T47D (cell line): ENCODE measurements around the gene GPSM1.

Source experiments
- DNase-seq, 2 experiments: peaks; one replicate each; pipeline versions ENCODE4 v3.0.0 to v3.0.0-alpha.2; 2011 to 2012; ENCODE audit warnings: low read depth in 1 of 2, low spot score in 1 of 2
- JUND ChIP-seq: IDR thresholded peaks from 2 replicates; pipeline ENCODE4 v1.6.1; 2012; ENCODE audit warnings: low read depth
- in situ Hi-C: cut with HindIII; loops from 2 replicates; pipeline ENCODE4 v1.10.0; 2016; ENCODE audit warnings: low sequenced_read_pairs, low pct_unique_long_range_greater_than_20kb

Gene GPSM1

DNA sequence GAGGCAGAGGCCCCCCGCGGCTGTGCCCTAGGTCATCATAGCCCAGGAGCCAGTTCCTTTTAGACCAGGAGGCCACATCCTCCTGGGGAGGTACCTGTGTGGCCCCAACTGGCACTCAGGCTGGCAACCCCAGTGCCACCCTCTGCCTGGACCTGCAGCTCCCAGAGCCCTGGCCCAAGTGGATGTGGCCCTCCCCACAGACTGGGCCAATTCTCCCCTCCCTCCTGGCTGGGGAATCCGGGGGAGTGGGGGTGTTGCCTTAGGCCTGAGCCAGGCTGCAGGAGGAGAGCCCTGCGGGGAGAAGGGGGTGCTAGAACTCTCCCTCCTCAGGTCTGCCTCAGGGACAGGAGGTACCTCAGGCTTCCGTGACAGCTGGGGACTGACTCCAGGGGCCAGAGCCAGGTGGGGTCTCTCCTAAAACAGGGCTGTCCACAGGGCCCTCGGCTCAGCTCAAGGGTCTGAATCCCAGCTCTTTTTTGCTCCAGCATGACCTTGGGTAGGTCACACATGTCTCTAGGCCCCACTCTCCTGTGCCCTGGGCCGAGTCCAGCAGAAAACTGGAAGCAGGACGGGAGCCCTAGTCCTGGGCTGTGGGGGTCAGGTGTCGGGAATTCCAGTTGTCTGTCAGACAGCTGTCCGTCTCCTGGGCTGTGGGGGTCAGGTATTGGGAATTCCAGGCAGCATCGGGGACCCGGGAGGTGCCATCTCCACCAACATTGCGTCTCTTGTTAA is 26.6 kb downstream of the GPSM1 start:
- in situ Hi-C loops, result no loop called here
- no peak for TF ChIP-seq JUND
- DNase-seq, result no peak

DNA sequence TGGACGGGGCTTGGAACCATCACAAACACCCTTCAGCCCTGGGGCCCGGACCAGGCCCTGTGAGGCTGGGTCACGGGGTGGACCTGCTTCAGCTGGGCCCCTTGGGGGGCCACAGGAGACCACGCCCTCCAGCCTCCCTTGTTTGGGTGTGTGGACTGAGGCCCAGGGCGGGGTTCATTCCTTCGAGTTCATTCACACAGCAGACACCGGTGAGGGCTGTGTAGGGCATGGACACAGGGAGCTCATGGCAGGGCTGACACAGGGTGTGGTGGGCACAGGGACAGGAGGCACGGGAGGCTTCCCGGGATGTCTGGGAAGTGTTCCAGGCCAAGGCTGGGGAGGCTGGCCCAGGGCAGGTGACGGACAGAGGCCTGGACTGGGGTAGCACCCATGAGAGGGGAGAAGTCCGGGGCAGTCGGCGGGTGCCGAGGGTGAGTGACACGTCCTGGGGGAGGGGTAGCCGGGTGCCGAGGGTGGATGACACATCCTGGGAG is 27.3 kb downstream of the GPSM1 start:
- no peak for DNase-seq
- in situ Hi-C loops, result no loop called here

DNA sequence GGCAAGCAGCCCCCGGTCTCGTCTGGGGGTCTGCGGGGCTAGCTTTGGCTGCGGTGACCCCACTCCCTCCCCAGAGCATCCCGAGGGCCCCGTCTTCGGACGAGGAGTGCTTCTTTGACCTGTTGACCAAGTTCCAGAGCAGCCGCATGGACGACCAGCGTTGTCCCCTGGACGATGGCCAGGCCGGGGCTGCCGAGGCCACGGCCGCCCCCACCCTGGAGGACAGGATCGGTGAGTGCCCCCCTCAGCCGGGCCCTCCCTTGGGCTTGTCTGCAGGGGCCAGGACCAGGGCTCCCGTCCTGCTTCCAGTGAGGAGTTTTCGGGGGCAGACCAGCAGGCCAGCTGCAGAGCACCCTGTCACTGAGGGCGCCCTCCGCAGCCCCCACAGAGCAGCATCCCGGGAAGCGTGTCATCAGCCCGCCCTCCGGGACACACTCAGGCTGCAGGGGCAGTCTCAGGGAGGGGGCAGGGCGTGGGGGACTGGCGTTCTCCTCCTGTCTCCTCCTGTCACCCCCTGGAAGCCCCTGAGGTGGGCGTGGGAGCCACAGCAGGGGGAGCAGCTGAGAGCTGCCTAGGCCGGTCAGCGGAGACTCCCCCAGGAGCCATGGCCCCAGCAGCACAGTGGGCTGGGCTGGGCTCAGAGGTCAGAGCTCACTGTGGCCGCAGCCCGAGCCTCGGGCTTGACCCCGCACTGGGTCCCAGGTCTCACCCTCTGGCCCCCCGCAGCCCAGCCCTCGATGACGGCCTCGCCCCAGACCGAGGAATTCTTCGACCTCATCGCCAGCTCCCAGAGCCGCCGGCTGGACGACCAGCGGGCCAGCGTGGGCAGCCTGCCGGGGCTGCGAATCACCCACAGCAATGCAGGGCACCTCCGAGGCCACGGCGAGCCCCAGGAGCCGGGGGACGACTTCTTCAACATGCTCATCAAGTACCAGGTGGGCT is 28.5 kb downstream of the GPSM1 start:
- in situ Hi-C loops, result no loop called here
- DNase-seq, result no peak
- TF ChIP-seq JUND, result no peak

More for the DNA sequence above, 27.3 kb downstream of the GPSM1 start:
- TF ChIP-seq JUND, result no peak

DNA sequence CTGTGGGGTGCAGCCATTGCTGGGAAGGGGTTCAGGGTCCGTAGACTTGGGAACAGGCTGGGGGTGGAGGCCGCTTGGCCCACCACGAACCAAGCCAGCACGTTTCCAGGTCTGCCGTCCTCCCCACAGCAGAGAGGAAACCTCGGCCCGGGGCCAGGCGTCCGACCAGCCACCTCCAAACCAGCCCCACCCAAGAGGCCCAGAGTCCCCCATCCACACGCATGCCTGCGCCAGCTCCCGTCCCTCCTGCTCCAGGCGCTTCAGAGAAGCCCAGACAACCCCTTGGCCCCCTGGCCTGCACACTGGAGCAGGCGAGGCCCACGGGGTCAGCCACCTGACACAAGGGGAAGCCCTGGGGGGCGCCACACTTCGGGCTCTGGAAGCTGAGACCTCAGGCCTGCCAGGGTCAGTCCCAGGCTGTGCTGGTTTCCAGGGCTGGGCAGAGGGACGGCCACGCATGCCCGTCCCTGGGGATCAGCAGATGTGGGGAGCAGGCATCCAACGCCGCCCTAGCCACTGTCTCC is 29.9 kb downstream of the GPSM1 start:
- in situ Hi-C loops, result no loop called here
- no peak for TF ChIP-seq JUND
- no peak for DNase-seq

DNA sequence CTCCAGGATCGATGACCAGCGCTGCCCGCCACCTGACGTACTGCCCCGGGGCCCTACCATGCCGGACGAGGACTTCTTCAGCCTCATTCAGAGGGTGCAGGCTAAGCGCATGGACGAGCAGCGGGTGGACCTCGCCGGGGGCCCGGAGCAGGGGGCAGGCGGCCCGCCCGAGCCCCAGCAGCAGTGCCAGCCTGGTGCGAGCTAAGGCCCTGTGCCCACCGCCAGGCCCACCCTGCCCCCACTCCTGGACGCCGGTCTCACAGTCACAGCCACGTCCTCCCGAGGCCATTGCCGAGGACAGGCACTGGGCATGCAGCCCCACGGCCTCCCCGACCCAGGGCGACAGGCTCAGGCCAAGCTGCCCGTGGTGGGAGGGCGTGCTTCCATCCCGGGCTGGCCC is 30.7 kb downstream of the GPSM1 start:
- TF ChIP-seq JUND, result no peak
- no peak for DNase-seq
- in situ Hi-C loops, result no loop called here

DNA sequence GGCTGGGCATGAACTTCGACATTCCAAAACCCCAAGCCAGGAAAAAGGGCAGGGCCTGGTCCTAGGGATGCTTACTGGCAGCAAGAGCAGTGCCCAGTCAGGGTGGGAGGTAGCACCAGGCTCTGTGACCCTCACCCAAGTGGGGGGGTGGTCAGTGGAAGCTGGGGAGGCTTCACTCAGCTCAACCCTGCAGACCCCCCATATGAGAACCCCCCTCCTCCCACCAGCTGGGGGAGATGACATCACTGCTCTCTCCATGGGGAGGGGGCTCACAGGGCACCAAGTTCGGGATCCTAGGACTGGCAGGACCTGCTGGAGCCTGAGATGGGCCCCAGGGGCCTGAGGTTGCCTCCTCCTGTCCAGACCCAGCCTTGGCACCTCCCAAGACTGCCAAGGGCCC is 31.5 kb downstream of the GPSM1 start:
- TF ChIP-seq JUND, result no peak
- no peak for DNase-seq
- in situ Hi-C loops, result no loop called here

DNA sequence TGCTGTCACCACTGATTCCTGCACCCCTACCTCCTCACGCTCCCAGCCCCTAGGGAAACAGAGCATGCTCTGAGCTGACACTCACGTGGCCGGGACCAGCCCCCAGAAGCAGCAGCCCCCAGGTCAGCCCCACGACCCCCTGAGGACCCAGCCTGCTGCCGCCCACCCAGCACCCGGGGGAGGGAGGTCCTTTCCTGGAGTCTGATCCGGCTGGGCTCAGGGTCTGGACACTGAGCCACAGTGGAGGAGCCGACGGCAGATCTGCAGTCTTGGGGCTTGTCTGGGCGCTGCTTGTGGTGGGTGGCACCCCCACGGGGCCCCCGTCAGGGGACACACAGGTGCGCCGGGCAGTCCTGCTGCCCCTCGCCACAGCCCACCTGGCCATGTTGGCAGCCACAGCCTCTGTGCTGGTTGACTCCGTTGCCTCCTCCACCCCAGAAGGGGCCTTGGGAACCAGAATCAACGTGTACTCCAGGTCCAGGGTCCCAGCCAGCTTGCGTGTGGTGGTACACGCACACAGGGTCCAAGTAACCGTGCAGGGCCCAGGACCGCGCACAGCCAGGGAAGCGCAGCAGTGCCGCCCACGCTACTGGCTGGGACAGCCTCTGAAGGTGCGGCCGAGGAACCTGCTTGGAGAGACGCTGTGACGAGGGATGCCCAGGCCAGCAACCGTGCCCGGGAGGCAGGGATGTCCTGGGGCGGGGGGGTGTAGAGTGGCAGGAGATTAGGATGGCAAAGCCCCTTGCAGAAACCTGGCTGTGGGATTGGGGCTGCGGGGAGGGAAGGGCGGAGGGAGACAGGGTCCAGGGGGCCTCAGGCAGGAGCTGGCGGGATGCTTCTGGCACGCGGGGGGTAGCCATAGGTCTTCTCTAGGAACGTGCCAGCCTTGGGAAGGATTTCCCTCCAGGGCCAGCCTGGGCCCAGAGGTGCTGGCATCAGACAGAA is 32.7 kb downstream of the GPSM1 start:
- no peak for TF ChIP-seq JUND
- no peak for DNase-seq
- in situ Hi-C loops, result no loop called here

DNA sequence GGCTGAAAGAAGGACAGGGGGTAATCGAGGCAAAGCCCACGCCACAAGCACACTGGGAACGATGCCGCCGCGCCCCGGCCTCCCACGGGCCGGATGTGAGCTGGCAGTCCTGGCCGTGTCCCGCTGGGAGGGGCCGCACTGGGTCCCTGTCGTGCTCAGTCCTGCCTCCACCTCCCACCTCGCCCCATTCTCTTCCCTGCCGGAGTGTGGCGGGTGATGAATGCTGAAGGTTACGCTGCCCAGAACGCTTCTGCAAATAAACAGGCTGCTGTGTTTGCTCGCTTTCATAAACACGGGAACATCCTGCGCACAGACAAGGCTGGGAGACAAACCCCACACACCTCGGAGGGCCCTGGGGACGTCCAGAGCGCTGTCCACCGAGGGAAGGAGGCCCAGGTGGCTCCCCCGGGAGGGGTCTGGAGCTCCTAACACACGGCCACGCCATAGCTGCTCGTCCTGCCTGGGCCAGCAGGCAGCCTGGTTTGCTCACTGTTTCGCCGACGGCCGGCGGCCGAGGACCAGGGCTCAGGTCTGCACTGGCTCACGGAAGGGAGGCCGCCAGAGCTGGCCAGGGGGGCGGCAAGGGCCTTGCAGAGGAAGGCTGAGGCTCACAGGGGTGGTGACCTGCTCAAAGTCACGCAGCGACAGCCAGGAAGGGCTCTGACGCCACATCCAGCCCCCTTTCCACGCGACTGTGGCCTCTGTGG is 33.9 kb downstream of the GPSM1 start:
- no peak for DNase-seq
- in situ Hi-C loops, result no loop called here
- no peak for TF ChIP-seq JUND

DNA sequence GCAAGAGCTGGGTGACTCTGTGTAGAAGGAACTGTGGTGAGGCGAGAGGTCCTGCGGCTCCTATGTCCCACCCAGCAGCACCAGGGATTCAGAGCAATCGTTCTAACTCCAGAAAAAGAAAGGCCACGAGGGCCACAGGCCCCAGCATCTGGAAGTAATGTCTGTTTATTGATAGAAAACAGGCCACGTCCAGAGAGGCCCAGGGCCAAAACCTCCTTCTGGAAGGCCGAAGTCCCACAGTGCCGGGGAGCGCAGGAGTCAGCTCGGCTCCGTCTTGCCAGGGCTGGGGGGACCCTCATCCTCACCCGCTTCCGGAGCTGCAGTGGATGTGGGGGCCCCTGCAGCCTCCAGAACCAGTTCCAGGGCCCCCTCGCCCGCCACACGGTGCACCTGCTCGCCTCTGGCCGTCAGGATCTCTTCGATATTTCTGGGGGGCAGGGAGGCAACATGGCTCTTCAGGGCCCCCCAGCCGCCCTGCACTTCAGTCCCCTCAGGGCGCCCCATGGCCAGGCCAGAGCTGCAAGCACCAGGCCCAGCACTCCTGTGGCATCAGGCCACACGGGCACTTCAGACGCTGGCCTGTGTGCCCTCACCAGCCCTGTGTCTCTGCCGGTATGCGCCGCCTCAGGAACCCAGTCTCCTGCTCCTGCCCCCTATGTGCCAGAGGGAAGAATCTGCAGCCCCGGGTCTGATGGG is 34.6 kb downstream of the GPSM1 start:
- no peak for TF ChIP-seq JUND
- no peak for DNase-seq
- in situ Hi-C loops, result no loop called here

DNA sequence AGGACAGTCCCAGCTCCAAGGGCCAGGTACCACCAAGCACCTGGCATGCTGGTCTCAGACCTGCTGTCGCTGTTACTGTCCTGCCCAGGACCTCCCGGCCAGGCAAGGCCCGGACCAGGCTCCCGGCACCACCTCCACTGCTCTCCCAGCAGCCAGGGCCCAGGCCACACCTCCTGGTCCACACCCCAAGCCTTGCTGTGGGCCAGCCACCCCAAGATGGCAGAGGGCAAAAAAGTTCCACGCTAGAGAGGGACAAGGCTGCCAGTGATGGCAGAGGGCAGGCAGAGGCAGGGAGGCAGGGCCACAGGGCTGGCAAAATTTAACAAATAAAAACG is 35.1 kb downstream of the GPSM1 start:
- in situ Hi-C loops, result no loop called here
- no peak for DNase-seq
- TF ChIP-seq JUND, result no peak

DNA sequence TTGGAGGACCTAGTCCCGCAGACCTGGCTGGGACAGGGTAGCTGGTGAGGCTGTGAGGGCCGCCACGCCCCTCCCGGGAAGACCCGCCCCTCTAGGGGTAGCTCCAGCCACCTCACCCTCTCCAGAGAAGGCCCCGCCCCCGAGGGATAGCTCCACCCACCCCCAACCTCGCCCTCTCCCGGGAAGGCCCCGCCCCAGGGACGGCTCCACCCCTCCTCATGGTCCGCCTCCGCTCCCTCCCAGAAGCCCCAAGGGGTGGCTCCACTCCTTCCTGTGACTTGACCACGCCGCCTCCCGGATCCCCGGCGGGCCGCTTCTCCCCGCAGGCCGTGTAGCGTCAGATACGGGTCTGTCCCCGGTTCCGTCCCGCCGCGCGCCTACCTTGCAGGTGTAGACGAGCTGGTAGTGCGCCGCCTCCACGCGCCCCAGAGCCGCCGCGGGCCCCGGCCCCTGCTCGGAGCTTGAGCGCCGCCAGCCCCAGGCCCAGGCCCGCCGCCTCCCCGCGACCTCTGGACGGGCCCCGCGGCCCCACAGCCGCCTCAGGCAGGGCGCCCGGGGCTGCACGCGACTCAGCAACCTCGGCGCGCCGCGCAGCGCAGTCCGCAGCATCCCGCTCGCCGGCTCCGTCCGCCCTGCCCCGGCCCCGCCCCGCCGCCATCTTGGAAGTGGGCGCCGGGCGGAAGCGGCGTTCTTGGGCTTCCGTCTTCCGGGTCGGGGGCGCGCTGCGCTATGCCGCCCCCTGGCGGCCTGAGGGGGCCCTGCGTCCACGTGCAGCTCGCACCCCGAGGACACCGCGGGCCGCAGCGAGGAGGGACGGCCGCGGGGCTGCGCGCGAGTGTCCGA is 36.0 kb downstream of the GPSM1 start, which contains the start of gene DNLZ:
DNLZ (minus strand) TSS at position 639 of the 843 bp plus-strand sequence; CDS start at position 609, 30 bp downstream.
- in situ Hi-C loops, result no loop called here
- DNase-seq, result peak; percentile 98 to 99
- no peak for TF ChIP-seq JUND
